HL-60 (cell line): Measurements from ENCODE around the gene CDK6.

Experiments
- SPI1 ChIP-seq: IDR thresholded peaks from 2 replicates; pipeline ENCODE4 v1.6.1; 2012; ENCODE audit warnings: low read depth, mild to moderate bottlenecking, borderline replicate concordance
- TF ChIP-seq, protein P1 (sequence below): IDR thresholded peaks from one replicate; pipeline ENCODE4 v1.5.1; 2011; ENCODE audit warnings: low read length, control low read depth, inconsistent platforms; ENCODE audit not compliant: insufficient read depth

DNA sequence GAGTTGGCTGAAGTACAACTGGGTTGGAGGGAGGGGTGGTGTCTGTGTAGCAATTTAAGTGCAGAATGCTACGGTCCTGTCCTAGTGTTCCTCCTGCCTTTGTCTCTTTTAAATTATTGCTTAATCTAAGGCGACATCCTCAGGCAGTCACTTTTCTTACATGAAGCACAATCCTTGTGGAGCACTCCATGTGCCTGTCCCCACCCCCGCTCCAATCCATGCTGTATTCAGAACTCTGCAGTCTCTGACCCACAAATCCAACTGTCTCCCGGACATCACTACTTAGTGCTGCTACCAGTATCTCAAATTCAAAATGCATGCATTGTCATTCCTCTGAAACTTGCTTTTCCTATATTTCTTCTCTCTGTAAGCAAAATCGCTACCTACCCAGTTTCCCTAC lies 154.7 kb downstream of the CDK6 start:
- TF ChIP-seq, protein P1, sequence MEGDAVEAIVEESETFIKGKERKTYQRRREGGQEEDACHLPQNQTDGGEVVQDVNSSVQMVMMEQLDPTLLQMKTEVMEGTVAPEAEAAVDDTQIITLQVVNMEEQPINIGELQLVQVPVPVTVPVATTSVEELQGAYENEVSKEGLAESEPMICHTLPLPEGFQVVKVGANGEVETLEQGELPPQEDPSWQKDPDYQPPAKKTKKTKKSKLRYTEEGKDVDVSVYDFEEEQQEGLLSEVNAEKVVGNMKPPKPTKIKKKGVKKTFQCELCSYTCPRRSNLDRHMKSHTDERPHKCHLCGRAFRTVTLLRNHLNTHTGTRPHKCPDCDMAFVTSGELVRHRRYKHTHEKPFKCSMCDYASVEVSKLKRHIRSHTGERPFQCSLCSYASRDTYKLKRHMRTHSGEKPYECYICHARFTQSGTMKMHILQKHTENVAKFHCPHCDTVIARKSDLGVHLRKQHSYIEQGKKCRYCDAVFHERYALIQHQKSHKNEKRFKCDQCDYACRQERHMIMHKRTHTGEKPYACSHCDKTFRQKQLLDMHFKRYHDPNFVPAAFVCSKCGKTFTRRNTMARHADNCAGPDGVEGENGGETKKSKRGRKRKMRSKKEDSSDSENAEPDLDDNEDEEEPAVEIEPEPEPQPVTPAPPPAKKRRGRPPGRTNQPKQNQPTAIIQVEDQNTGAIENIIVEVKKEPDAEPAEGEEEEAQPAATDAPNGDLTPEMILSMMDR: no peak
- TF ChIP-seq SPI1: no peak
